Spleen (tissue), 11 donors: ENCODE results near the gene MDGA2. TPM values are rescaled to one million over a fixed set of nuclear protein-coding genes. Genes with fewer than 3 reads are reported as not detected.

ENCODE experiments used
- DNase-seq: peaks from one replicate; pipeline ENCODE4 v3.0.0-alpha.2; 2020
- H3K27ac ChIP-seq, 8 donors: fragments of 200-600 bp; sonication (generic) in 7 of 8; 1 replicate in 4 of 8; 2 replicates in 4 of 8; pipeline versions ENCODE4 v1.5.0 to v1.8.0; 2016 to 2021; ENCODE audit warnings: inconsistent platforms in 4 of 8, mild to moderate bottlenecking in 4 of 8, moderate library complexity in 1 of 8
- H3K27me3 ChIP-seq, 7 donors: fragments of 200-600 bp; sonication (generic) in 6 of 7; replicated peaks in 1 of 7; 1 replicate in 4 of 7; 2 replicates in 3 of 7; pipeline versions ENCODE4 v1.5.0 to v1.8.0; 2016 to 2021; ENCODE audit warnings: inconsistent platforms in 3 of 7, mild to moderate bottlenecking in 1 of 7
- H3K36me3 ChIP-seq, 6 donors: fragments of 200-600 bp; sonication (generic) in 5 of 6; 1 replicate in 4 of 6; 2 replicates in 2 of 6; pipeline versions ENCODE4 v1.5.0 to v1.8.0; 2016 to 2021; ENCODE audit warnings: inconsistent platforms in 2 of 6
- H3K4me1 ChIP-seq, 6 donors: fragments of 200-600 bp; sonication (generic) in 5 of 6; 1 replicate in 3 of 6; 2 replicates in 3 of 6; pipeline versions ENCODE4 v1.5.0 to v1.8.0; 2016 to 2021; ENCODE audit warnings: inconsistent platforms in 3 of 6
- H3K4me3 ChIP-seq, 8 donors: fragments of 200-600 bp; sonication (generic) in 7 of 8; 1 replicate in 4 of 8; 2 replicates in 4 of 8; pipeline versions ENCODE4 v1.5.0 to v1.8.0; 2016 to 2021; ENCODE audit warnings: inconsistent platforms in 4 of 8, mild to moderate bottlenecking in 4 of 8, moderate library complexity in 2 of 8
- H3K9me3 ChIP-seq, 8 donors: fragments of 200-600 bp; sonication (generic) in 7 of 8; 1 replicate in 4 of 8; 2 replicates in 4 of 8; pipeline versions ENCODE4 v1.5.0 to v1.8.0; 2016 to 2021; ENCODE audit warnings: inconsistent platforms in 4 of 8
- POLR2A ChIP-seq, 3 donors: fragments of 450-650 bp; IDR thresholded peaks; one replicate each; pipeline ENCODE4 v1.5.1; 2017; ENCODE audit warnings: antibody characterized with exemption in 3 of 3, mild to moderate bottlenecking in 1 of 3
- POLR2AphosphoS5 ChIP-seq, 3 donors: sonication (generic); formaldehyde crosslinking; IDR thresholded peaks; one replicate each; pipeline ENCODE4 v1.5.1; 2017; ENCODE audit warnings: antibody characterized with exemption in 3 of 3
- WGBS, 5 donors: extraction: QIAGEN DNeasy Blood & Tissue Kit in 3 of 5; methylation state at CpG; one replicate each; pipeline versions ENCODE4 v1.1.5 to v1.1.7; 2013 to 2018; 5-methylcytosine and 5-hydroxymethylcytosine counted together
- intact Hi-C: fragments of 100-400 bp; cut with DNase I; formaldehyde crosslinking; loops from one replicate; pipeline ENCODE4 v1.15.0; 2023; ENCODE audit warnings: low total_unique reads
- polyA plus RNA-seq, 3 donors: library from polyadenylated mRNA; stranded (reverse); fragments of 200-250 nt; gene quantifications; one replicate each; pipeline ENCODE4 v1.2.1, GENCODE V29; 2013
- total RNA-seq, 7 donors: library from RNA; depleted of rRNA in 3 of 7; stranded (reverse); fragments of >200 nt in 3 of 7; fragmentation: NEBNext Ultra II Directional in 4 of 7; extraction: Animal tissue kit (Norgen Biotek cat#: 25700) in 4 of 7; gene quantifications; one replicate each; pipeline versions ENCODE4 v1.1.0 to v1.2.1, GENCODE V29; 2016 to 2021
- TF ChIP-seq, protein P1 (sequence below), 11 experiments: fragments of 200-600 bp in 7 of 11; fragments of 450-650 bp in 4 of 11; sonication (generic) in 4 of 11; IDR thresholded peaks in 8 of 11; conservative IDR thresholded peaks in 3 of 11; 1 replicate in 7 of 11; 2 replicates in 4 of 11; pipeline versions ENCODE4 v1.4.0 to v1.8.0; 2016 to 2021; ENCODE audit warnings: antibody characterized with exemption in 11 of 11, inconsistent platforms in 4 of 11, mild to moderate bottlenecking in 1 of 11
- donor health status: healthy with polysubstance abuse.
- donor health status: DM: no; HTN: no; CAD: no; lungs with moderate emphysema.
- donor health status: DM: no; HTN: no; CAD: no.
- donor health status: Bipolar disorder and iron deficiency.
- donor health status: healthy.
- donor health status: DM: no; HTN: no; CAD: no.
- donor health status: DM: yes; HTN: yes; CAD: no.

MDGA2 gene
- total and polyA plus RNA-seq, 10 donors, result 0.06 to 0.26 (median 0.07) TPM; not detected in 7

DNA sequence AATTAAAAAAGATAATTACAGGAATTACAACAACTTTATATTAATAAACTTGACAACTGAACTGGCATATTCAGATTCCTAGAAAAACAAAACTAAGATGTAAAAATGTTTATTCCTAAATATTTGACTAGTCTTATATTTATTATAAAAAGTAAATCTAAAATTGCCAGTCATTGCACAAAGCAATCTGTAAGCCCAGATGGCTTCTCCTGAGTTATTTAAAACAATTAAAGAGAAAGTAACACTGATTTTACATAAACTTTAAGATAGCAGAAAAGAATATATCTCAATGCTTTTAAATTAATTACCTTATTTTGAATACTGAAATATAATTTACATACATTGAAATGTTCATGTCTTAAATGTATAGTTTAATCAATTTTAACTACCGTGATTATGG is 589.7 kb downstream of the MDGA2 start:
- H3K36me3 ChIP-seq, result no peaks in the 10 kb centered on the region
- no peak for DNase-seq
- H3K4me1 ChIP-seq, result no peaks in the 10 kb centered on the region
- intact Hi-C loops, result no loop called here
- no peak for TF ChIP-seq POLR2AphosphoS5 (IDR thresholded peaks at IDR 0.05)
- TF ChIP-seq POLR2A (IDR thresholded peaks at IDR 0.05), result no peak
- TF ChIP-seq, protein P1, sequence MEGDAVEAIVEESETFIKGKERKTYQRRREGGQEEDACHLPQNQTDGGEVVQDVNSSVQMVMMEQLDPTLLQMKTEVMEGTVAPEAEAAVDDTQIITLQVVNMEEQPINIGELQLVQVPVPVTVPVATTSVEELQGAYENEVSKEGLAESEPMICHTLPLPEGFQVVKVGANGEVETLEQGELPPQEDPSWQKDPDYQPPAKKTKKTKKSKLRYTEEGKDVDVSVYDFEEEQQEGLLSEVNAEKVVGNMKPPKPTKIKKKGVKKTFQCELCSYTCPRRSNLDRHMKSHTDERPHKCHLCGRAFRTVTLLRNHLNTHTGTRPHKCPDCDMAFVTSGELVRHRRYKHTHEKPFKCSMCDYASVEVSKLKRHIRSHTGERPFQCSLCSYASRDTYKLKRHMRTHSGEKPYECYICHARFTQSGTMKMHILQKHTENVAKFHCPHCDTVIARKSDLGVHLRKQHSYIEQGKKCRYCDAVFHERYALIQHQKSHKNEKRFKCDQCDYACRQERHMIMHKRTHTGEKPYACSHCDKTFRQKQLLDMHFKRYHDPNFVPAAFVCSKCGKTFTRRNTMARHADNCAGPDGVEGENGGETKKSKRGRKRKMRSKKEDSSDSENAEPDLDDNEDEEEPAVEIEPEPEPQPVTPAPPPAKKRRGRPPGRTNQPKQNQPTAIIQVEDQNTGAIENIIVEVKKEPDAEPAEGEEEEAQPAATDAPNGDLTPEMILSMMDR (IDR thresholded peaks at IDR 0.05 in 8 of 11, conservative IDR thresholded peaks at IDR 0.05 in 3 of 11), result no peak
- peaks cover 0 to 10% (median 2%) of the 10 kb centered on the region in 8 donors for H3K9me3 ChIP-seq
- no peaks in the 10 kb centered on the region for H3K27me3 ChIP-seq
- WGBS, 5 donors, result 90 to 100% (median 94%) methylated on average over 1 of the region's 1 CpG
- H3K4me3 ChIP-seq, result no peak overlapping the region
- no peak overlapping the region for H3K27ac ChIP-seq

DNA sequence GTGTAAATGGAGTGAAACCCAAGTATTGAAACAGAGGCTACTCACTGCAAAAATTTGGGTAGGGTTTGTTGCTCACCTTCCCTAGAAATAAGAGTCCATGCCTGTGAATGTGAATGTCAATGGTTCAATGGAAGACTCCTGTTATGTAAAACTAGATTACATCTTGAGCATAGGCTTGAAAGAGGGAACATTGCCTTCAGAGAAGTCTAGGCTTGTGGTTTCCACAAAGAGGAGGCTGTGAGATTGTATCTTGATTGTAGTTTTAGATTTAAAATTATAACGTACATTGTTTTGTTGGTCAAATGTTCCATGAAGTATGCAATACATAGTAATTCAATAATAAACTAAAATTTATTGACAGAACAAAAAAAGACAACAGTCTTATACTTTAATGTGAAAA is 610.1 kb downstream of the MDGA2 start:
- TF ChIP-seq POLR2AphosphoS5 (IDR thresholded peaks at IDR 0.05) (no peak), POLR2A (IDR thresholded peaks at IDR 0.05) (no peak)
- TF ChIP-seq, protein P1 (IDR thresholded peaks at IDR 0.05 in 8 of 11, conservative IDR thresholded peaks at IDR 0.05 in 3 of 11), result no peak
- no peak overlapping the region for H3K4me3 ChIP-seq
- H3K9me3 ChIP-seq, result no peaks in the 10 kb centered on the region
- H3K27me3 ChIP-seq, result no peaks in the 10 kb centered on the region
- DNase-seq, result no peak
- H3K36me3 ChIP-seq, result no peaks in the 10 kb centered on the region
- no peaks in the 10 kb centered on the region for H3K4me1 ChIP-seq
- WGBS, 5 donors, result 34 to 67% (median 48%) methylated on average over 1 of the region's 1 CpG
- H3K27ac ChIP-seq, result no peak overlapping the region
- intact Hi-C loops, result no loop called here

DNA sequence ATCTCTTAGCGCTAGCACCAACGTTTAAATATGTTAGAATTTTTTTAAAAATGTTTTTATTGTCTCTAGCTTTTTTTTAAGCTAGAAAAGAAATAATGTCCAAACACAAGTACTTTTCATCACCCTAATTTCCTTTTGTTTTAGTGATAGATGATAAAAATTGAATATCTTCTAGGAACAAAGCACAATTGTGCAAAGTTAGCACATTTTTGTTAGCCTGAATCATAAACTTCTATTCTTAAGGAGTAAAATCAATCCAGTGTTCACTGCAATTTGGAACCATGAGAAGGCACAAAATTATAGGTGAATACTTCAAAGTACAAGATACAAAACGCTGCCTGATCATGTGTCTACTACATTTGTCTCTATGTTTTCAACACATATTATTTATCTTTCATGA is 615.4 kb downstream of the MDGA2 start:
- DNase-seq, result no peak
- Histone ChIP-seq H3K36me3 (no peaks in the 10 kb centered on the region), H3K9me3 (no peaks in the 10 kb centered on the region), H3K4me1 (no peaks in the 10 kb centered on the region), H3K27ac (no peak overlapping the region), H3K4me3 (no peak overlapping the region), H3K27me3 (no peaks in the 10 kb centered on the region)
- TF ChIP-seq POLR2A (IDR thresholded peaks at IDR 0.05), result no peak
- TF ChIP-seq POLR2AphosphoS5 (IDR thresholded peaks at IDR 0.05), result no peak
- TF ChIP-seq, protein P1 (IDR thresholded peaks at IDR 0.05 in 8 of 11, conservative IDR thresholded peaks at IDR 0.05 in 3 of 11), result no peak
- WGBS, 5 donors, result 69 to 86% (median 80%) methylated on average over 3 of the region's 3 CpGs
- intact Hi-C loops, result no loop called here

DNA sequence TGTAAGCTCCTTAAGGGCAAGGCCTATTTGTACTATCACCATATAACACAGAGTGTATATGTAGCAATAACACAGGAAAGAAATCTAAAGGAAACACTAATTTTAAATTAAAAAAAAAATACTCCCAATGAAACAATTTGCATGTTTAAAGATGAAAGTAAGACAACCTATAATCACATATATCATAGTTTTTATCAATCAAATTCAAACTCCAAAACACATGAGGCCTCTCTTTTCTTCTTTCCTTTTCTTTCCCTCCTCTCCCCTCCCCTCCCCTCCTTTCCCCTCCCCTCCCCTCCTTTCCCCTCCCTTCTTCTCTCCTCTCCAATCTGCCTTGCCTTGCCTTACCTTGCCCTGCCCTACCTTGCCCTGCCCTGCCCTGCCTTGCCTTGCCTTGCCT is 618.0 kb downstream of the MDGA2 start:
- DNase-seq, result no peak
- Histone ChIP-seq H3K4me1 (no peaks in the 10 kb centered on the region), H3K27ac (no peak overlapping the region), H3K4me3 (no peak overlapping the region), H3K9me3 (no peaks in the 10 kb centered on the region), H3K36me3 (no peaks in the 10 kb centered on the region), H3K27me3 (no peaks in the 10 kb centered on the region)
- intact Hi-C loops, result no loop called here
- TF ChIP-seq POLR2AphosphoS5 (IDR thresholded peaks at IDR 0.05) (no peak), POLR2A (IDR thresholded peaks at IDR 0.05) (no peak)
- TF ChIP-seq, protein P1 (IDR thresholded peaks at IDR 0.05 in 8 of 11, conservative IDR thresholded peaks at IDR 0.05 in 3 of 11), result no peak
